Activated CD4-positive, CD25-positive, alpha-beta regulatory T cell treated with anti-CD3 and anti-CD28 coated beads, Interleukin-2, amount 50 U/mL, for 16 hours (primary cell): Measurements from ENCODE around the gene DCAF5.
"Not testable (repeated sequence)": the region's sequence is repeated elsewhere in the genome, so short reads cannot be mapped to it uniquely, and the experiment has no call there.

Experiments
- DNase-seq: peaks from one replicate; pipeline ENCODE4 v3.0.0-alpha.2; 2020; ENCODE audit warnings: low read depth, low spot score

DCAF5 gene

DNA sequence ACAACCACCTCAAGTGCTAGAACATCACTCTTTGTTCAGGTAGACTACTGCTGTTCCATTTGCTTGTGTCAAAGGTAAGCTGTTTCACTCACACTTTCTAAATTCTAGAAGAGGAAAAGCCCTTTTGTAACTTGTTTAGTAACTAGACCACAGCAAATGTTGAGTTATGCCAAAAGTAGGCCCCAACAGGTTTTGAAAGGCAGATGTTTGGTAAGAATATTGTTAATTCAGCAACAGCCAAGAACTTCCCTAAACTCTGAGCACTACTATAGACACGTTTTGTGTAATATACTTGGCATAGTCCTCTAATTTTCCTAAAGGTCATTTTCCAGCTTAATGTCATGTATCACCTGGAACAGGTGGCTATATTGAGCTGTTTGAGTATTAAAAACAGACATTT is 79.0 kb downstream of the DCAF5 start:
- DNase-seq: no peak

DNA sequence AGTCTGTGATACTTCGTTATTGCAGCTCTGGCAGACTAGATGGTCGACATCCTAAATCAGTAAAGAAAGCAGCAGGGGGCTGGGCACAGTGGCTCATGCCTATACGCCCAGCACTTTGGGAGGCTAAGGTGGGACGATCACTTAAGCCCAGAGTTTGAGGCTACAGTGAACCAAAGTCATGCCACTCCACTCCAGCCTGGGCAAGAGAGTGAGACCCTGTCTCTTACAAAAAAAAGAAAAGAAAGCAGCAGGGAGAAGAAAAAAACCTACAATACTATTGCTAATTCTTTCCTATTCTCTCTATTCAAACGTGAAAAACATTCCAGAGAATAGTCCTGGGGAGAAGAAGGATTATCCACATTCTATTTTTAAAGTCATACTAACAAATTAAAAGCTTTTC is 79.5 kb downstream of the DCAF5 start:
- DNase-seq: no peak

DNA sequence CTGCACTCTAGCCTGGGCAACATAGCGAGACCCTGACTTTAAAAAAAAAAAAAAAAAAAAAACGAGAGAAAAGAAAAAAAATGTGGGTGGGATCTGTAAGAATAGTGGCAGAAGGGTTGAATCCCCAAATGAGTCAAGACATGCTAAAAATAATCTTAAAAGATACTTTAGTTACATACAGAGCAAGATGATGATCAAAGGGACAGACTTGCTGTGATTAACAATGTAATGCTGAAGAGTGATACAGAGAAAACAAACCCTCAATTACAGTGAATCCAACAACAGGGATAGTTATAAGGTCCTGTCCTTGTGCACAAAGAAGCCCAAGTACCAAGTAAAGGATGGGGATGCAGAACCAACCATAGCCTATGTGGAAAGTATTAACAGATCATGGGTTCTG is 80.3 kb downstream of the DCAF5 start:
- DNase-seq: no peak

DNA sequence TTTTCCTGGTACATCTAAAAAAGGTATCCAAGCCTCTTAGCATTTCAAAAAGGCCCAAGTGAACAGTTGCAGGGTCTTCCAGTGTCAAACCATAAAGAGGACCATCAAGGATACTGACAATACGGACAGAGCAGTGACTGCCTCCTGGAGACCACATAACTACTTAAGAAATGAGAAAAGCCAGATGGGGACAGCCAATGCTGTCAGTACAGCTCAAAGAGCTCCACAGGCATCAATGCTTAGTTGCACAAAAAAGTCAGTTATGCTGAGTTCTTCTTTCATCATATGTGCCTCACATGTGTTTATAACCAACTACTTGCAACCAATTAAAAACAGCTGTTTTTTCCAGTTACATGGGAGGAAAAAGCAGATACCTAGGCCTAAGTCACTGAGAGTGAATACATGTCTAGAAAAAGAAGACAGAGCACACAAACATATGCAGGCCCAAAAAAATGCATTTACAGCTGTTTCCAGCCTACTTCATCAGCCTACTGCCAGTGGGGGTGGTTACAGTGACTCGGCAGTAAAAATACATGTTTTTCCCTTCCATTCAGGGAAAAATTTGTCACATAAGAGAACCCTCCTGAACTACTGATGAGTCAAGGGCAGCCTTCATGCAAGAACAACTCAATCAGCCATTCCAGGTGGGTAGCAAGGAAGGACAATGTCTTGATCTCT is 84.0 kb downstream of the DCAF5 start:
- no peak for DNase-seq

DNA sequence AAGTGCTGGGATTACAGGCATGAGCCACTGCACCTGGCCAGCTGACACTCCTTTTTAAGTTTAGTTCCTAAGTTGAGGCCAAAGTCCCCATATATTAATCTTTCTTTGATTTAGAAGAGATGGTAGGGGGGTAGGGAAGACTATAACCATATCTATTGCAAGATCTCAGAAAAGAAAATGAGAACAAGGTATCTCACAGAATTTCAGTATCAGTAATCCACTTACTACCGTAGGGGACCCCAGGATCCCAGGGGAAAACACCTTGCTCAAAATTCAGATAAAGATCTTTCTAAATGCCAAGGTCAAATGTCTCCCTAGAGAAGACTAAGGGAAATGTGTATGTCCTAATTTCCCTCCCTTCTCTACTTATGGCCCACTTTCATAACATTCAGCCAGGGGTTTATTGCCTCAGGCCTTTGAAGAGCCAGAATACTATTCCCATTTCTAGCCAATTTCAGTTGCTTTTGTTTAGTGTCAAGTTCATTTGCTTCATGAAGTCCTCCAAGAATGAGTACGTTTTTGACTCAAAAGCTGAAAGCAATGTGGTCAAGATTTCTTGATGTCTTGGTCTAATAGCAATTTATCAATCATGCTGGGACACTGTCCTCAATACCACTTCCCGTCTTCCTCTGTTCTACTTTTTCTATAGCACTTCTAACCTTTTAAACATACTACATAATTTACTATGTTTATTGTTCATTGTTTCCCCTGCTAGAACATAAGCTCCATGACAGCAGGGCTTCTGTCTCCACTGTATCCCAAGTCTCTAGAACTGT is 86.3 kb downstream of the DCAF5 start:
- no peak for DNase-seq

DNA sequence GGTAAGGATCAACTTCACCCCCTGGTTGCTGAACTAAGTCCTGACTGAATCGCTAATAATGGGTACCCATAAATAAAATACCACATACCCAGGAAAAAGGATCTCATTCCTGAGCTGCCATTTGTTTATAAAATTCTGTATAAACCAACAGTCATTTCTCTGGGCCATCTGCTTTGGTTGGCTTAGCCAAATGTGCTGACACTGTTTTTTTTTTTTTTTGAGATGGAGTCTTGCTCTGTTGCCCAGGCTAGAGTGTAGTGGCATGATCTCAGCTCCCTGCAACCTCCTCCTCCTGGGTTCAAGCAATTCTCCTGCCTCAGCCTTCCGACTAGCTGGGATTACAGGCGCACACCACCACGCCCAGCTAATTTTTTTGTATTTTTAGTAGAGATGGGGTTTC is 87.0 kb downstream of the DCAF5 start:
- DNase-seq: not testable (repeated sequence)

DNA sequence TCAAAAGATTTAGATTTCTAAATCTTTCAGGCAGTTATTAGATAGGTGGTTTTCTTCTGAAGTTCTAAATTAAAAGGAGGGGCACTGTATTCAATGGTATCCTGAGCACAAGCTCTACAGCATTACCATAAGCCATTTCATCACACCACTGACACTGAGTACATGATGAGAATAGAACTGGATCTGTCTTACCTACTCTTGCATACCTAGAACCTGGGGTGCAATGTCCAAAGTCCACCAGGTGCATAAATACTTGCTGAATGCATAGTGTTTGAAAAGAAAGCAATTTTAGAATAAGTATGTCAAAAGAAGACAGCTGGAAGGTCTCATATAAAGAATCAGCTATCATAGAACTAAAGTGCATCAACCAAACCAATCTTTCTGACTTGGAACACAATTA is 88.3 kb downstream of the DCAF5 start:
- no peak for DNase-seq

DNA sequence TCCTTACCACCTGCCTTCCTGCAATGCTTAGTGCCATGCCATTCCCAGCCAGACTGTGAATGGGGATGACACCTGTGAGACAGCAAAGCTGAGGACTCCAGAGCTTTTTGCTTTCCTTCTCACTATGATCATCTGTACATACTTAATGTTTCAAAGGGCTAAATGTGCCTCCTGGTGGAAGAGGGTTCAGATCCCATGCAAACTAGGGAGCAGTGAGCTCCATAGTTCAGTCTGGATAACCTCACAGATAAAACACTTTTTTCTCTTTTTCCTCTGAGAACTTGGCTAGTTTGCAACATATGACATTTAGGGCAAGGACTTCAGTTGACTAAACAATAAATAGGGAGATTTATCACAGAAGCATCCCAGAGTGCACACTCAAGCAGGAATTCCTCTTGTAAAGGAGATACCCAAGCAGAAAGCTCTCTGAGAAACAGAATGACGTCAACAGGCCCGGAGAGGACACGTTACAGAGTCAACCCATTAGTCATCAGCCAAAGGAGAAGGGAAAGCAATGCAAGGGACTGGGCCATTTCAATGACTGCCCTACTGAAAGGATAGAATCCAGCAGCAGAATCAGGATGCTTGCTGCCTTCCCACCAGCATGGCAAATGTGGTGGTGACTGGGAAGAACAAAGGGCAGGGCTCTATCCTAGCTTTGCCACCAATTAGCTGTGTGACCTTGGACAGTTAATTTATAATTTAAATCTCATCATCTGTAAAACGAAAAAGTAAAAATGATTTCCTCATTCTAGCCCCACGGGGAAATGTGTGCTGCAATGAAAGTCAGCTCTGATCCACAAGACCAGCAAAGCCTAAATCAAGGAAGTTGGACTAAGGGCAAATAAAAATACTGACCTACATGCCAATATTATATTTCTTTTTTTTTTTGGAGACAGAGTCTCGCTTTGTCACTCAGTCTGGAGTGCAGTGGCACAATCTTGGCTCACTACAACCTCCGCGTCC is 93.0 kb downstream of the DCAF5 start:
- DNase-seq: no peak

DNA sequence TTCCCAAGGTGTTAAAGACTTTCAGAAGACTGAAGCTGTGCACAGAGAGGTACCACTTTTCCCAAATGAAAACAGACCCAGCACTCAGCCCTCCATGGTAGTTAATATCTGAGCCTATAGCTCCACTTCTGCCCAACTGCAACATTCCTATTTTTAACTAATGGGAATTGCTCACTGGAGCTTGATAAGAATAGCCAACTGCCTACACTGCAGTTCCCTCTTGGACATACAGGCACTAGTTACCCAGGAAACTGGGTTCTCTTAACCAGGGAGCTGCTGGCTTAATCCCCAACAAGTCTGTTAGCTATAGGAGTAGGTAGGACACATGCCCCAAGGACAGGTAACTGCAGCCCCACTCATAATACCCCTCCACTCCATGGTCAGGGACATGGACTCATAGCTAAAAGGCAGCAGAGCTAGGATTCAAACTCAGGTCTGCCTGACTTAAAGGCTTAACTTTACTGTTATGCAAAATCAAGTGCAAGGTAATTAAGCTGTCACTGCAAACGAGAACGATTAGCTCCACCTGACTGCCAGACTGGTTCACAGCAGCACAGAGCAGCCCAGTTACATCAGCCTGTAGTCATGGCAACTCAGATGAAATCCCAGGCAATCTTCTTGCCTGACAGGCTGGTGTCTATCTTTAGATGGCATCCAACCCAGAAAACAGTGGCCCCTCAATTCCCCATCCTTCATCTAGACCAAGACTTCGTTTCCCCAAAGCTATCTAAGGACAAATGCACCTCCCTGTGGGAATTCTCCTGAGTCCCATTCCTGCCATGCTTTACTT is 96.7 kb downstream of the DCAF5 start:
- DNase-seq: no peak

DNA sequence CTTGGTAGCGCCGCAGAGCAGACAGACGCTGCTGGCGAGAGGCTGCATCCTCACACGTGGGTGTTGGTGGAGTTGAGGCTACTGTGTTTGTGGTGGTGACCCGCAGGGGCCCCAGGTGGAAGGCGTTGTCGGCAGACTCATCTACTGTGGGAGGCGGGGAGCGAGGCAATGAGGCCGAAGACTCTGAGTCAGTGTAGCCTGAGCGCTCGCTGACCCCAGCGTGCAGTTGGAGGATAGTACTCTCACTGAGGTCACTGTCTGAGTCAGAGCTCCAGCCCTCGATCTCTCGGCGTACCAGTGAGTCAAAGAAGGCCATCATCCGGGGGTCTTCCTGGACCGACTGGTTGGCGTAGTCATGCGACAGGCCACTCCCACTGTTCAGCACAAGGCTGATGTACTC is 97.8 kb downstream of the DCAF5 start:
- DNase-seq: no peak

DNA sequence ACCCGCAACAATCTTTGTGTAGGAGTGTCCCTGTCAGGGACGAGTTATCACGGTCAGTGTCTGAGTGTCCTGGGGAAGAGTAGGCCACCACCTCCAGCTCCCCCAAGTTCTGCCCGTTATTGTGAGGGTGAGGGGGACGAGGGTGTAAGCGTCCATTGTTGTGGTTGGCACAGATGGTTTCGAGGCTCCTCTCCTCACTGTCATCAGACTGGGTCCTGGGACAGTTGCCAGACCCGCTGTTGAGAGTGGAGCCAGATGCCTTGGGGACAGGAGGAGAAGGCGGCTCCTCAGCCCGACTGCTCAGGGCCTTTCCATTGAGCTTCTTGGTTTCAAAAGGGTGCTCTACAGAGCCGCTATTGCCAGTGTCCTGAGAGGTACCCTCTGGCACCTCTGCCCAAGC is 98.9 kb downstream of the DCAF5 start:
- no peak for DNase-seq

DNA sequence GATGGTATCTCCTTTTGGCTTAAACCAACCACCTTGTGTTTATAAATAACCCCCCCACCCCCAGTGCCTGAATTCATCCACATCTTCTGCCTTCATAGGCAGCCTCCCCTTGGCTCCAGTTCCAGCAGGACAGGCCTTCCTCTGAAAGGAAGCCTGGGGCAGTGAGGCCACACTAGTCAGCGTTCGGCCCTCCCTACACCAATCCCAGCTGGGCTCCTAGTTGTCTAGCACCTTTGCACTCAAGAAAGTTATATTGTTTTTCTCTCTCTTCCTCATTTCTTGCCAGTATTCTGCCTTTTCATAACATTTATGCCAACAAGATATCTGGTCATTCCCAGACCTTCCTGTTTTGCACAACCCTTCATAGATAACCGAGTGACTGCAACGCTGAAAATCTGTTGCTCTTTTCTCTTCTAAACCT is 100.7 kb downstream of the DCAF5 start:
- no peak for DNase-seq

DNA sequence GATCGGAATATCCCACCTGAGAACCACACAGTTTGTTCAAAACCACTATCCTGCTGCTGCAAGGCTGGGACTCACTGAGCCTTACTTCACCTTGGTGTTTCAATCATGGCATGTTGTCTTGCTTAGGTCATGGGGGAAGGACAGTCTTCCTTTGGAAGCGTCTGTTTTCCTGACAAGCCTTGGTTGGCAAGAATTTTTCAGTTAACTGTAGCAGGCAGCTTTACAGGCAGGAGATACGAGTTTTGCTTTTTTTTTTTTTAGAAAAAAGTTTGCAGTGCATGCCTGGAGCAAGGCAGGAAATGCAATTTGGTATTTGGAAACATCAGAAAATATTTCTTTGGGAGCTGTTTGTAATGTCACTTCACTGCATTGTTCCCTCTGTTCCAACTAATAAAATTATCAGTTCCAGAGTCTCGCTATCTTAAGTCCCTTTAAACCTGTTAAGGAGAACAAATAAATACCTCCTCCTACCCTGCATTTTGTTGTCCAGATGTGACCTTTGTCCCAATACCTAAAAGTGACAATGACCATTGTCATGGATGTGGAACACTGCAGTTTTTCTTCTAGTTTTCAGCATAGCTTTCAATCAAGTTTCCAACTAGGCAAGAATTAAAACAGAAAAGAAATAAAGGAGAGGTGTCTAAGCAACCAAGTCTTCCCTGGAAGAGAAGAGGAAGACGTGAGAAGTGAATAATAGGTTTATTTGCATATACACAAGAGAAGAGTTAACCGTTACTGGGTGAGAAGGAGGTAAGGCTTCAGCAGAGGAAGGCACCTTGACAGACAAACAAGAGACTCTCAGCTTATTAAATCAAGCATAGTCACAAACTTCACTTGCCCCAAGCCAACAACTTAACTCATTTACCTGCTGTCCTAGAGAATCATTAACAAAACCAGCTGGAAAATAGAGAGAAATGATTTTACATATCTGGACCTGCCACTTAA is 102.4 kb downstream of the DCAF5 start:
- no peak for DNase-seq

DNA sequence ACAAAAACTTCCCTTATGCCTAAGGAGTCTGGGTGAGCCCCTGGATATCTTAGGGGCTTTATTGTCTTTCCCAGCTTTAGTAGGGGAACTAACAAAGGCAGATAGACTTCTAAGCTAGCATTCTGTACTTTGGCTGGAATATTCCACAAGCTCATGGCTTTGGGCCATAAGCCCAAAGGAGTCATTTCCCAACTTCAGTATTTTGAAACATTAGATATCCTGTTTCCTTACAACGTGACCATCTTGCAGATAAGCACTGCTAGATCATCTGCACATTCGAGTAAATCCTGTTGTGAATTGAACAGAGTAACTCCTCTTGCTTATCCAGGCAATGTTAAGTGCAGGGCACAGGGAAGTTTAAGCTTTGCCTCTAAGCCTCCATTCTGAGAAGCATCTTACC is 103.2 kb downstream of the DCAF5 start:
- DNase-seq: no peak

DNA sequence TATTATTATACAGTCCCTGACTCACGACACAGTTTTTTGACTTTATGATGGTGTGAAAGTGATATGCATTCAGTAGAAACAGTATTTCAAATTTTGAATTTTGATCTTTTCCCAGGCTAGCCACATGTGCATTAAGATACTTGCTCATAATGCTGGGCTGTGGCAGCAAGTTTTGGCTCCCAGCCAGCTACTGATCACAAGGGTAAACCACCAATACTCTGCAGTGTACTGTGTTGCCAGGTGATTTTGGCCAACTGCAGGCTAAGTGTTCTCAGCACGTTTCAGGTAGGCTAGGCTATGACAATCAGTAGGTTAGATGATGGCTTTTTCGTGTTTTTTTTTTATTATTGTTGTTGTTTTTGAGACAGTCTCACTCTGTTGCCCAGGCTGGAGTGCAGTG is 104.5 kb downstream of the DCAF5 start:
- no peak for DNase-seq

DNA sequence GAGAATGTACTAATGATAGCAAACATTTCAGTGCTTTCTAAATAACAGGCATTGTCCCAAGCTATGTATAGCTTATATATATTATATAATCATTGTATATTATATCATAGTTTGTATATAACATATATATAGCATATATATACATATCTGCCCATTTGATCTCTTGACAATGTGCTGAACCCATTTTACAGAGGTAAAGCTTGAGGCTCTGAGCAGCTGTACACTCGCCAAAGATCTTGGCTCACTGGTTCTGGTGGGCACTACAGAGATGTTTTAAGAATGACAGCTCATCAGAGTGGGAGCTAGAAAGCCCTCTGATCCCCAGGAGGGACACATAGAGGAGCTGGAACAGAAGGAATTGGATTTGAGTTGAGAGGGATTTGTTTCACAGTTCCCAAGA is 105.7 kb downstream of the DCAF5 start:
- DNase-seq: no peak

DNA sequence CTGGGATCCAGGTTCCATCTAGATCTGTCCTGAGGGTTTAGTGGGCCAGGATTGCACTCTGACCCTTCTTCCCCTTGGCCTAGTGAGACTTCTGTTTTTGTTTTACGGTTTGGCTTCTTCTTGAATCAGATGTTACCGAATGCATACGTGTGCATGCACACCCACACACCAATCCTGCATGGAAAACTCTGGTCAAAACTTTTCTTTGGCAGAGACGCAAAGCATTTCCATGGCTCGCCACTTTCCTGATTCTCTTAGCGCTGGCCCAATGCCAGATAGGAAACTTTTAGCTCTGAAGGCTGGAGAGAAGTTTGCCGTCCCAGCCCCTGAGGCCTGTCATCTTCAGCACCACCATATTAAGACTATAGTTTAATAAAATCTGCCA is 106.5 kb downstream of the DCAF5 start:
- DNase-seq: no peak

DNA sequence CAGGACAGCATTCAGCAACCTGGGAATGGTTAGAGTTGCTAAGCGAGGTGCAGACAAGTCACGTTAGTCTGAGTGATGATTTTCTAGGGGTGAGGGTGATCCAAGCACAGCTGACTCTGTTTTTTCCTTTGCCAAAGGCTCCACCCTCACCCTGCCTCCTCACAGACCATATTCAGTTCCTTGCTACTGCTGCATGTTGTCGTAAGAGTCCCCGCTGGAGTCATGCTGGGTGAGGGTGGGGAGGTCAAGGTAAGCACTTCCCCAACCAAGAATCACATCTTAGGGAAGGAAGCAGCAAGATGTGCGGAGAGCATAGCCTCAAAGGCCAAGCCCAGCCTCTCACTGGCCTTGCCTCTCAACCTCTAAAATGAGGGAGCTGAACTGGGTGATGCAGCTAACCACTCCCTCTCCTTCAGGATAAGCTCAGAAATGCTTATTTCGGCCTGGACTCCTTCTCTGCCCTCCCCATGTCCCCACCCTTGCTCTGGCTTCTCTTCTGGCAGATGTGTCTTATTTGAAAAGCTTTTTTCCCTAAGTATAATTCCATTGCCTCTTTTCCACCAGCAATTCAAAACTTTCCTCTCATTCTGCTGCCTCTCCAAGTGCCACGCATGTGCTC is 107.0 kb downstream of the DCAF5 start:
- no peak for DNase-seq

DNA sequence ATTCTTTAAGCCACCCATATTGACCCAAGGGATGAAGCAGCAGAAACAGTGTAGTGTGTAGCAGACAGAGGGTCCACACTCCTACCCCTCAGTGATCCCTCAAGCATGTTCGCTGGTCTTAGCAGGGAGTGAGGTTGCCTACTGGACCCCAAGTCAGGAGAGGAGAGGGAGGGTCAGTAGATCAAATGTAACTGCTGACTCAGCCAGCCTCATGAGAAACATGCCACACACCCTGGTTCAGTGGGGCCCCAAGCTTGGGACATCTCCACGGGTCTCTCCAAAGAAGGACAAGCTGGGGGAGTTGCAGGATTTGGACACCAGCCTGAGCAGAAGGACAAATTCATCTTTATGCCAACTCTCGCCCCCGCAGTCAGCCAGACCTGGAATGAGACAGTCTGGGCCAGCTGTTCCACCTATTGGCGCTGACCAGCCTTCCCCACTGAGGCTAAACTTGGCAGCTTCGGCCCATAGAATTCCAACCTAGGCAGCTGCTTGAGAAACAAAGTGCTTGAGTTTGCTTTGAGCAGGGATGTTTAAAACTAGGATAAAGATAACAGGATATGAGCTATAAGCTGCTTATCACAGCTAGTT is 107.9 kb downstream of the DCAF5 start:
- no peak for DNase-seq

DNA sequence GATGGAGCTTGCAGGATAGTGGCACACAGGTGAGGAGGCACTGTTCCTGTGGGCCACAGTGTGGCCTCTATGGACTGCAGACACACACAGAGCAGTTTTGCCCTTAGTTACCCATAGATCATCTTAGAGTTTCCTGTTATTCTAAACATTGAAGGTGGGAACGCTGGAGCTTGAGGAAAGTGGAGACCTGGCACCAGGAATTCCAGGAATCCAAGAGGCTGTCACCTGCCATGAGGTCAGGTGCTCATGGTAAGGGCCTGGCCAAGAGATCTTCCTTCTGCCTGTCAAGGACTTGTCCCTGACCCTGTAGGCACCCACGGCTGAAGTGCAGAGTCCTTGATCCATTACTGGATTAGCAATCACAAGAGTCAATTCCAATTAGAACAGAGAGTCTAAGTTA is 108.6 kb downstream of the DCAF5 start:
- no peak for DNase-seq
